ENCODE measurements around the gene DLG5. TPM values are rescaled to one million over a fixed set of nuclear protein-coding genes. Genes with fewer than 3 reads are reported as not detected.

The DLG5 gene
- total RNA-seq, 4 donors from 2014 or later, result 117 to 196 (median 147) TPM

- 4% methylated on average over 7 of the region's 7 CpGs for WGBS
- no peaks in the 10 kb centered on the region for H3K36me3 ChIP-seq
- H3K27me3 ChIP-seq, result no peaks in the 10 kb centered on the region
- H3K4me3 ChIP-seq, result peak overlapping the region; percentile 89
- DNase-seq (ENCODE audit: low spot score in 2 of 2), result no peak
- H3K27ac ChIP-seq, result peak overlapping the region; percentile 86
- H3K9me3 ChIP-seq, result no peaks in the 10 kb centered on the region
- TF ChIP-seq EP300 (IDR thresholded peaks at IDR 0.05) (no peak), POLR2A (IDR thresholded peaks at IDR 0.05) (no peak), CTCF (IDR thresholded peaks at IDR 0.05) (no peak), POLR2AphosphoS5 (IDR thresholded peaks at IDR 0.05) (no peak)
- H3K4me1 ChIP-seq, result peaks cover 54% of the 10 kb centered on the region
Measured at GRCh38 chr10:77925410-77925794, 1.2 kb downstream of the DLG5 start.

DNA sequence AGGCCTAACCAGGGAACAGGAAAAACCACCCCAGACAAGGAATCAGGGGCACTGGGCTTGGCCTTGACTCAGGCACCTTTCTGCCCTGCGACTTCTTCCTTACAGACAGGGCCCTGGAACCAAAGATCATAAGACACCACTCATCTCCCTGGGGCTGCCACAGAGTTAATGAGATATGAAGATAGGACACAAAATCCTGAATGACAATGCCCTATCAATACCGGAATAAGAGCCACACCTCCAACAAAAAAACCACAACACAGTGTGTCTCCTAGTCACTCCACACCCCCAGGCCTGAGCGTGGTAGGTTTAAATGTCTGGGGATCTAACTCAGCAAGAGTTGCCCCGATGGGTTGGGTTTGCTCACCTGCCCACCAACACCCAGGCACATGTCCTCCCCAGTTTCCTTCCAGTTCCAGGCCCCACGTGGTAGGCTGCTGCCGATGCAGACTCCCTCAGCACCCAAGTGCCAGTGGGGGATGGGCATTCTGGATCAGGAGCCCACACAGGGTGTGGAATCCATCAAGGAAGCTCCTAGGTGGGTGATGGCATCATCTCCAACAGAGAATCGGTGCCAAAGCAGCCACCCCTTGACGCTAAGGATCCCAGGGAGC, 3.9 kb downstream of the DLG5 start:
- Histone ChIP-seq H3K4me3 (no peak overlapping the region), H3K36me3 (no peaks in the 10 kb centered on the region), H3K27me3 (no peaks in the 10 kb centered on the region), H3K27ac (no peak overlapping the region), H3K9me3 (no peaks in the 10 kb centered on the region), H3K4me1 (peaks cover 59% of the 10 kb centered on the region)
- TF ChIP-seq CTCF (IDR thresholded peaks at IDR 0.05) (no peak), POLR2A (IDR thresholded peaks at IDR 0.05) (no peak), EP300 (IDR thresholded peaks at IDR 0.05) (no peak), POLR2AphosphoS5 (IDR thresholded peaks at IDR 0.05) (no peak)
- WGBS, result 71% methylated on average over 6 of the region's 8 CpGs
- no peak for DNase-seq (ENCODE audit: low spot score in 2 of 2)

GRCh38 chr10:77922055-77922454, 4.5 kb downstream of the DLG5 start:
- WGBS, result 98% methylated on average over 4 of the region's 5 CpGs
- TF ChIP-seq EP300 (IDR thresholded peaks at IDR 0.05), result no peak
- TF ChIP-seq CTCF (IDR thresholded peaks at IDR 0.05), result no peak
- no peak for TF ChIP-seq POLR2A (IDR thresholded peaks at IDR 0.05)

GRCh38 chr10:77921395-77921794, 5.2 kb downstream of the DLG5 start:
- TF ChIP-seq POLR2A (IDR thresholded peaks at IDR 0.05) (no peak), CTCF (IDR thresholded peaks at IDR 0.05) (no peak), EP300 (IDR thresholded peaks at IDR 0.05) (no peak), POLR2AphosphoS5 (IDR thresholded peaks at IDR 0.05) (no peak)
- 90% methylated on average over 6 of the region's 7 CpGs for WGBS

More at GRCh38 chr10:77922055-77922454, 4.5 kb downstream of the DLG5 start:
- no peak overlapping the region for H3K4me3 ChIP-seq
- peaks cover 53% of the 10 kb centered on the region for H3K4me1 ChIP-seq
- no peak for DNase-seq (ENCODE audit: low spot score in 2 of 2)
- H3K36me3 ChIP-seq, result no peaks in the 10 kb centered on the region
- no peaks in the 10 kb centered on the region for H3K9me3 ChIP-seq
- H3K27ac ChIP-seq, result no peak overlapping the region
- no peaks in the 10 kb centered on the region for H3K27me3 ChIP-seq

DNA sequence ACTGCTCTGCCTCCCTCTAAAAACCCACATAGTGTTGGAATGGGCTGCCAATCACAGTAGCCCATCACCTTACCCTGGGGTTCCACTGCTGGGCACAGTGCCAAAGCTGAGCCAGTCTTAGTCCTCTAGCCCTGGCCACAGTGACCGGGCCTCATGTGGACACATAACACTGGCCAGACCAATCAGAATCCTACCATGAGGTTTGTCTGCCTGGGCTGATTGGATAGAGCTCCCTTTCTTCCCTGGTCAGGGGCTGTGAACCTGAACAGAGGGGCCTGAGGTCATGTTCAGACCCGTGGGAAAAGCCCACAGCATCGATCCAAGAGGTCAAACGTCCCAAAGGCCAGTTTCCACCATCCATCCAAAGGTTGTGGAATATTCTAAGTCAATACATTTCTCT, 6.1 kb downstream of the DLG5 start:
- Histone ChIP-seq H3K9me3 (no peaks in the 10 kb centered on the region), H3K4me3 (no peak overlapping the region), H3K4me1 (peaks cover 44% of the 10 kb centered on the region), H3K36me3 (no peaks in the 10 kb centered on the region), H3K27me3 (no peaks in the 10 kb centered on the region), H3K27ac (no peak overlapping the region)
- DNase-seq (ENCODE audit: low spot score in 2 of 2), result no peak
- TF ChIP-seq POLR2AphosphoS5 (IDR thresholded peaks at IDR 0.05) (no peak), EP300 (IDR thresholded peaks at IDR 0.05) (no peak), CTCF (IDR thresholded peaks at IDR 0.05) (no peak), POLR2A (IDR thresholded peaks at IDR 0.05) (no peak)
- WGBS, result 75% methylated on average over 3 of the region's 4 CpGs

More at GRCh38 chr10:77921395-77921794, 5.2 kb downstream of the DLG5 start:
- DNase-seq (ENCODE audit: low spot score in 2 of 2), result no peak
- H3K36me3 ChIP-seq, result no peaks in the 10 kb centered on the region
- H3K27me3 ChIP-seq, result no peaks in the 10 kb centered on the region
- H3K27ac ChIP-seq, result no peak overlapping the region
- H3K4me1 ChIP-seq, result peaks cover 50% of the 10 kb centered on the region
- H3K4me3 ChIP-seq, result no peak overlapping the region
- H3K9me3 ChIP-seq, result no peaks in the 10 kb centered on the region

Measured in suprapubic skin (tissue), 4 donors.